GM12878 (cell line): ENCODE results near the gene TSHZ2. TPM values are rescaled to one million over a fixed set of nuclear protein-coding genes. Genes with fewer than 3 reads are reported as not detected.

ENCODE experiments used
- ATAC-seq: fragments of 200-7000 bp; cut with Tn5 transposase; 3 replicates; pipeline ENCODE4 v1.9.1; 2020; ENCODE audit warnings: mild to moderate bottlenecking, moderate library complexity
- BruUV-seq: library from RNA; stranded (reverse); fragments of 400-500 nt; replicated peaks from 2 replicates; lab custom pipeline; 2021; lab: Mats Ljungman, UMichigan
- CTCF ChIA-PET: fragments of 300-600 bp; sonication (Branson Sonifier 250); formaldehyde crosslinking; extraction: SDS; loops from one replicate; lab custom pipeline; 2021; ENCODE audit warnings: inconsistent platforms; lab: Yijun Ruan, JAX
- POLR2A ChIA-PET: fragments of 350-600 bp; formaldehyde crosslinking; extraction: SDS; loops from one replicate; lab custom pipeline; 2021; ENCODE audit warnings: inconsistent platforms; lab: Charles Lee
- RAD21 ChIA-PET: fragments of 300-600 bp; sonication (Branson Sonifier 250); formaldehyde crosslinking; loops from one replicate; lab custom pipeline; 2023; ENCODE audit warnings: antibody characterized with exemption; ENCODE audit not compliant: unreplicated experiment; lab: Charles Lee
- SMC1A ChIA-PET: fragments of 300-600 bp; sonication (Branson Sonifier 250); formaldehyde crosslinking; loops from one replicate; lab custom pipeline; 2023; ENCODE audit not compliant: unreplicated experiment, uncharacterized antibody; lab: Charles Lee
- DNase-seq: peaks from one replicate; pipeline ENCODE4 v3.0.0-alpha.2; 2011; ENCODE audit warnings: low read depth, low spot score
- FAIRE-seq: peaks from 3 replicates; lab custom pipeline; 2011; peaks lifted over from hg19 to GRCh38; lab: Jason Lieb, UNC
- H2AFZ ChIP-seq: 2 replicates; pipeline ENCODE4 v1.6.0; 2011; ENCODE audit warnings: low read depth, low read length, control low read depth; ENCODE audit not compliant: control insufficient read depth
- H3K27ac ChIP-seq: 2 replicates; pipeline ENCODE4 v1.5.1; 2011; ENCODE audit warnings: control low read depth; ENCODE audit not compliant: control insufficient read depth, insufficient read depth
- H3K27me3 ChIP-seq, 2 experiments: replicated peaks in 1 of 2; 2 replicates each; pipeline versions ENCODE4 v1.6.0 to v1.6.1; 2011; ENCODE audit warnings: low read length in 1 of 2; ENCODE audit not compliant: control insufficient read depth in 2 of 2, insufficient read depth in 2 of 2
- H3K36me3 ChIP-seq, 2 experiments: 2 replicates each; pipeline ENCODE4 v1.5.1; 2011; ENCODE audit warnings: low read length in 1 of 2; ENCODE audit not compliant: control insufficient read depth in 2 of 2, insufficient read depth in 2 of 2
- H3K4me1 ChIP-seq: 2 replicates; pipeline ENCODE4 v1.6.1; 2011; ENCODE audit warnings: mild to moderate bottlenecking, low read length, moderate library complexity, mixed read lengths; ENCODE audit not compliant: control insufficient read depth, insufficient read depth
- H3K4me2 ChIP-seq: 2 replicates; pipeline ENCODE4 v1.6.0; 2011; ENCODE audit warnings: control low read depth; ENCODE audit not compliant: control insufficient read depth, insufficient read depth
- H3K4me3 ChIP-seq: fragments of 200-600 bp; sonication (generic); 2 replicates; pipeline ENCODE4 v1.5.1; 2016
- H3K79me2 ChIP-seq: 2 replicates; pipeline ENCODE4 v1.6.0; 2011; ENCODE audit warnings: low read length; ENCODE audit not compliant: control insufficient read depth, insufficient read depth
- H3K9ac ChIP-seq: 2 replicates; pipeline ENCODE4 v1.8.0; 2011; ENCODE audit warnings: low read length, control low read depth, mixed read lengths; ENCODE audit not compliant: control insufficient read depth, insufficient read depth
- H3K9me3 ChIP-seq: replicated peaks from 3 replicates; pipeline ENCODE4 v1.5.1; 2011; ENCODE audit warnings: mild to moderate bottlenecking, low read length; ENCODE audit not compliant: control insufficient read depth, insufficient read depth
- H4K20me1 ChIP-seq: 2 replicates; pipeline ENCODE4 v1.6.0; 2011; ENCODE audit not compliant: control insufficient read depth, insufficient read depth
- ATF7 ChIP-seq: fragments of 450-650 bp; IDR thresholded peaks from 2 replicates; pipeline ENCODE4 v1.6.1; 2016; ENCODE audit warnings: low read depth, mild to moderate bottlenecking
- CBX5 ChIP-seq: sonication (generic); IDR thresholded peaks from 2 replicates; pipeline ENCODE4 v1.6.1; 2016; ENCODE audit warnings: low read depth, moderate library complexity, mild to moderate bottlenecking, inconsistent platforms
- E2F4 ChIP-seq: IDR thresholded peaks from 2 replicates; pipeline ENCODE4 v1.6.1; 2012; ENCODE audit warnings: low read depth, low read length, improper control_type of control experiment
- IRF5 ChIP-seq: fragments of 450-650 bp; IDR thresholded peaks from 2 replicates; pipeline ENCODE4 v1.6.1; 2017; ENCODE audit warnings: borderline replicate concordance
- NFXL1 ChIP-seq: fragments of 450-650 bp; IDR thresholded peaks from 2 replicates; pipeline ENCODE4 v1.6.1; 2017; ENCODE audit warnings: antibody characterized with exemption, mild to moderate bottlenecking, borderline replicate concordance
- PAX8 ChIP-seq: fragments of 450-650 bp; IDR thresholded peaks from 2 replicates; pipeline ENCODE4 v1.6.1; 2017; ENCODE audit warnings: mild to moderate bottlenecking, moderate library complexity
- RUNX3 ChIP-seq: IDR thresholded peaks from 2 replicates; pipeline ENCODE4 v1.6.1; 2012; ENCODE audit warnings: low read length, inconsistent platforms
- SRF ChIP-seq, 2 experiments: IDR thresholded peaks; 2 replicates each; pipeline ENCODE4 v1.6.1; 2011; ENCODE audit warnings: low read depth in 2 of 2, low read length in 2 of 2, mild to moderate bottlenecking in 1 of 2, moderate library complexity in 1 of 2
- SUPT20H ChIP-seq: IDR thresholded peaks from 2 replicates; pipeline ENCODE4 v1.6.1; 2011; ENCODE audit warnings: low read depth, mild to moderate bottlenecking, low read length, moderate library complexity, borderline replicate concordance; ENCODE audit not compliant: control insufficient read depth
- USF1 ChIP-seq: IDR thresholded peaks from 2 replicates; pipeline ENCODE4 v1.6.1; 2011; ENCODE audit warnings: borderline replicate concordance, low read depth, mild to moderate bottlenecking, moderate library complexity, mixed read lengths, low read length; ENCODE audit not compliant: insufficient read depth; ENCODE audit errors: extremely low read length
- USF2 ChIP-seq: IDR thresholded peaks from 2 replicates; pipeline ENCODE4 v1.6.1; 2011; ENCODE audit warnings: low read depth, low read length, improper control_type of control experiment, borderline replicate concordance
- YY1 ChIP-seq: IDR thresholded peaks from 2 replicates; pipeline ENCODE4 v1.6.1; 2011; ENCODE audit warnings: low read depth, mild to moderate bottlenecking, low read length
- WGBS: methylation state at CpG from one replicate; pipeline ENCODE4 v1.1.6; 2016; ENCODE audit warnings: low lambda C conversion rate; ENCODE audit not compliant: insufficient replicate concordance, insufficient coverage; ENCODE audit errors: missing lambda C conversion rate; 5-methylcytosine and 5-hydroxymethylcytosine counted together
- in situ Hi-C: fragments of 300-500 bp; cut with MboI; formaldehyde crosslinking; loops from 9 replicates; pipeline ENCODE4 v1.14.3; 2018; ENCODE audit warnings: mixed read lengths
- intact Hi-C: fragments of 100-400 bp; cut with micrococcal nuclease; formaldehyde crosslinking; loops from one replicate; pipeline ENCODE4 v1.14.2; 2022; ENCODE audit not compliant: unreplicated experiment
- polyA plus RNA-seq, 11 experiments: library from polyadenylated mRNA; depleted of rRNA in 4 of 11; unstranded in 6 of 11; stranded (reverse) in 5 of 11; fragments of >200 nt; fragmentation: Nextera tagmentation in 4 of 11; fragmentation: Illumina TruSeq in 1 of 11; extraction: Ambion mirVana in 4 of 11; extraction: Trizol in 1 of 11; gene quantifications; 1 replicate in 1 of 11; 2 replicates in 10 of 11; pipeline versions ENCODE4 v1.2.1 to v1.2.3, GENCODE V29; 2011 to 2016; ENCODE audit warnings: inconsistent platforms in 2 of 11, missing spikeins in 2 of 11, low read depth in 1 of 11
- total RNA-seq, 4 experiments: library from RNA; depleted of rRNA in 3 of 4; stranded (reverse); fragments of >200 nt in 3 of 4; fragmentation: Illumina TruSeq in 1 of 4; extraction: Trizol in 1 of 4; gene quantifications; 2 replicates each; pipeline versions ENCODE4 v1.2.1 to v1.2.3, GENCODE V29; 2013 to 2021
- TF ChIP-seq, protein P1 (sequence below): fragments of 450-650 bp; IDR thresholded peaks from 2 replicates; pipeline ENCODE4 v1.6.1; 2018; ENCODE audit warnings: mild to moderate bottlenecking, low read depth, moderate library complexity; ENCODE audit not compliant: partially characterized antibody

The TSHZ2 gene
- total and polyA plus RNA-seq, 10 of the 15 experiments (the other 5 are each of a cell fraction or from before 2014, with no cell fraction given): 0.01 to 0.86 (median 0.13) TPM; not detected in 2

DNA sequence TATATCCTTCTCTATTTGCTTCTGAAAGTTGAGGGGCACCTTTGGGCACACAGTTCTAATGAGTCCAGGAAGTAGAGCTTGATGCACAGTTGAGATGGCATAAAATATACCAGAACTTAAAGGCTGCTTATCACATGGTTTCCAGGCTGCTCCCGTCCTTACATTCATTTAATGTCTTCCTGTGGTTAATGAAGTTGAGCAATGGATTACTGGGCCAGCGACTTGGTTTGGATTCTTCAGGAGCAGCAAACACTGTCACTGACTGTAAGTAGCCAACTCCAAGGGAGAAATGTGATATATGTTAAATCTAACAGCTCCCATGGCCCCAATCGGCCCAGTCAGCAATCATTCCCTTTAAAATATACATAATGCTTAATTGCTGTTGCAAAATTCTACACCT is 9.0 kb upstream of the TSHZ2 start:
- ChIA-PET POLR2A (no interaction called here), RAD21 (no interaction called here), CTCF (interaction anchor here (1.5 kb wide), 1 partner anchor 38 kb away, joined by 3 read pairs; no protein-coding TSS in a partner anchor), SMC1A (interaction anchor here (0.5 to 1.5 kb wide), 5 partner anchors 12 to 95 kb away, joined by 3 to 4 read pairs (median 3); no protein-coding TSS in a partner anchor)
- FAIRE-seq (no peak), DNase-seq (no peak), ATAC-seq (no peak)
- no peaks in the 10 kb centered on the region for H3K9me3 ChIP-seq
- no TSS peak for BruUV-seq
- no peak overlapping the region for H3K27ac ChIP-seq
- no peak overlapping the region for H2AFZ ChIP-seq
- TF ChIP-seq PAX8: no peak
- no peak for TF ChIP-seq USF2
- no peak for TF ChIP-seq NFXL1
- no peak for TF ChIP-seq SRF (IDR thresholded peaks at IDR 0.05; ENCODE audit: low read depth in 2 of 2, low read length in 2 of 2)
- no peak for TF ChIP-seq CBX5
- no peak for TF ChIP-seq ATF7
- TF ChIP-seq, protein P1, sequence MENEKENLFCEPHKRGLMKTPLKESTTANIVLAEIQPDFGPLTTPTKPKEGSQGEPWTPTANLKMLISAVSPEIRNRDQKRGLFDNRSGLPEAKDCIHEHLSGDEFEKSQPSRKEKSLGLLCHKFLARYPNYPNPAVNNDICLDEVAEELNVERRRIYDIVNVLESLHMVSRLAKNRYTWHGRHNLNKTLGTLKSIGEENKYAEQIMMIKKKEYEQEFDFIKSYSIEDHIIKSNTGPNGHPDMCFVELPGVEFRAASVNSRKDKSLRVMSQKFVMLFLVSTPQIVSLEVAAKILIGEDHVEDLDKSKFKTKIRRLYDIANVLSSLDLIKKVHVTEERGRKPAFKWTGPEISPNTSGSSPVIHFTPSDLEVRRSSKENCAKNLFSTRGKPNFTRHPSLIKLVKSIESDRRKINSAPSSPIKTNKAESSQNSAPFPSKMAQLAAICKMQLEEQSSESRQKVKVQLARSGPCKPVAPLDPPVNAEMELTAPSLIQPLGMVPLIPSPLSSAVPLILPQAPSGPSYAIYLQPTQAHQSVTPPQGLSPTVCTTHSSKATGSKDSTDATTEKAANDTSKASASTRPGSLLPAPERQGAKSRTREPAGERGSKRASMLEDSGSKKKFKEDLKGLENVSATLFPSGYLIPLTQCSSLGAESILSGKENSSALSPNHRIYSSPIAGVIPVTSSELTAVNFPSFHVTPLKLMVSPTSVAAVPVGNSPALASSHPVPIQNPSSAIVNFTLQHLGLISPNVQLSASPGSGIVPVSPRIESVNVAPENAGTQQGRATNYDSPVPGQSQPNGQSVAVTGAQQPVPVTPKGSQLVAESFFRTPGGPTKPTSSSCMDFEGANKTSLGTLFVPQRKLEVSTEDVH: no peak
- TF ChIP-seq E2F4: no peak
- no peak for TF ChIP-seq IRF5
- no peak for TF ChIP-seq SUPT20H
- no peak for TF ChIP-seq YY1
- no peak for TF ChIP-seq USF1
- no peak for TF ChIP-seq RUNX3
- H3K27me3 ChIP-seq: no peaks in the 10 kb centered on the region; a peak in 1 of 4 replicates
- H3K36me3 ChIP-seq: no peaks in the 10 kb centered on the region
- no peak overlapping the region for H3K4me2 ChIP-seq
- 30% methylated on average over 3 of the region's 3 CpGs for WGBS
- no peak overlapping the region for H3K4me3 ChIP-seq
- H3K9ac ChIP-seq: no peak overlapping the region
- H3K4me1 ChIP-seq: no peaks in the 10 kb centered on the region
- intact Hi-C loops (no loop called here), in situ Hi-C loops (no loop called here)
- no peaks in the 10 kb centered on the region for H3K79me2 ChIP-seq
- H4K20me1 ChIP-seq: no peaks in the 10 kb centered on the region
